Lower leg skin (tissue), 4 donors: ENCODE data around the gene SEMA3A. TPM values are rescaled to one million over a fixed set of nuclear protein-coding genes. Genes with fewer than 3 reads are reported as not detected.

Experiments
- DNase-seq, 2 donors: peaks; one replicate each; pipeline ENCODE4 v3.0.0-alpha.2; 2019; ENCODE audit warnings: low spot score in 2 of 2
- H3K4me3 ChIP-seq: fragments of 200-600 bp; sonication (generic); 2 replicates; pipeline ENCODE4 v1.5.1; 2017; ENCODE audit warnings: mild to moderate bottlenecking, low read depth; ENCODE audit not compliant: poor library complexity, severe bottlenecking
- CTCF ChIP-seq, 3 donors: fragments of 450-650 bp; IDR thresholded peaks; one replicate each; pipeline ENCODE4 v1.5.1; 2016; ENCODE audit warnings: antibody characterized with exemption in 3 of 3, mild to moderate bottlenecking in 3 of 3, moderate library complexity in 2 of 3
- POLR2A ChIP-seq, 2 donors: fragments of 450-650 bp; IDR thresholded peaks; one replicate each; pipeline ENCODE4 v1.6.1; 2016 to 2017; ENCODE audit warnings: antibody characterized with exemption in 2 of 2, mild to moderate bottlenecking in 1 of 2, moderate library complexity in 1 of 2
- WGBS, 2 donors: methylation state at CpG; one replicate each; pipeline ENCODE4 v1.1.5; 2018; 5-methylcytosine and 5-hydroxymethylcytosine counted together
- intact Hi-C: fragments of 100-400 bp; cut with DNase I; formaldehyde crosslinking; loops from one replicate; pipeline ENCODE4 v1.15.0; 2023; ENCODE audit warnings: low total_unique reads
- total RNA-seq, 4 donors: library from RNA; depleted of rRNA; stranded (reverse); fragments of >200 nt; gene quantifications; one replicate each; pipeline ENCODE4 v1.1.0, GENCODE V29; 2016

Gene SEMA3A
- total RNA-seq, 4 donors from 2014 or later: 0.19 to 1.6 (median 1.4) TPM

GRCh38 chr7:84025332-84025927, 169.2 kb downstream of the SEMA3A start:
- DNase-seq: no peak
- H3K4me3 ChIP-seq: no peak overlapping the region
- WGBS, 2 donors: 20 to 30% methylated on average over 3 of the region's 3 CpGs
- intact Hi-C loops: no loop called here
- no peak for TF ChIP-seq CTCF (IDR thresholded peaks at IDR 0.05)
- TF ChIP-seq POLR2A (IDR thresholded peaks at IDR 0.05): no peak

GRCh38 chr7:84022684-84023308, 171.8 kb downstream of the SEMA3A start:
- TF ChIP-seq CTCF (IDR thresholded peaks at IDR 0.05) (no peak), POLR2A (IDR thresholded peaks at IDR 0.05) (no peak)
- WGBS, 2 donors: 48 to 55% methylated on average over 5 of the region's 5 CpGs
- H3K4me3 ChIP-seq: no peak overlapping the region
- intact Hi-C loops: no loop called here
- DNase-seq: no peak

DNA sequence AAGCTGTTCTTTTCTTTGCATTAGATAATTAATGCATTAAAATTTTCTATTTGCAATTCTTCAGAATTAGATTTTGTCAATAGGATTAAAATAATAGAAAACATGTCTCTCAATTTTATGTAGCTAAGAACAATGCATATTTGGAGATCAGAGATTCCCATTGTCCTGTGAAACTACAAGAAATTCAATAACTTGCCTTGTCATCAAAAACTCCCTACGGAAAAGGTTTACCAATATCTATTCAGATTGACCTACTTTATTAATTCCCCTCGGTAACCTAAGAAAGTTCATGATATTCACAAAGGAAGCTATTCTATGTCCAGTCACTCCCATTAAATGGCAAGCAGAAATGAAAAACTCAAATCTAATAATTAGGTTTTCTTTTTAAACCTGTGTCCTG, 172.6 kb downstream of the SEMA3A start:
- DNase-seq: no peak
- intact Hi-C loops: no loop called here
- 90 to 96% methylated on average over 2 of the region's 2 CpGs for WGBS, 2 donors
- H3K4me3 ChIP-seq: no peak overlapping the region
- TF ChIP-seq POLR2A (IDR thresholded peaks at IDR 0.05) (no peak), CTCF (IDR thresholded peaks at IDR 0.05) (no peak)

DNA sequence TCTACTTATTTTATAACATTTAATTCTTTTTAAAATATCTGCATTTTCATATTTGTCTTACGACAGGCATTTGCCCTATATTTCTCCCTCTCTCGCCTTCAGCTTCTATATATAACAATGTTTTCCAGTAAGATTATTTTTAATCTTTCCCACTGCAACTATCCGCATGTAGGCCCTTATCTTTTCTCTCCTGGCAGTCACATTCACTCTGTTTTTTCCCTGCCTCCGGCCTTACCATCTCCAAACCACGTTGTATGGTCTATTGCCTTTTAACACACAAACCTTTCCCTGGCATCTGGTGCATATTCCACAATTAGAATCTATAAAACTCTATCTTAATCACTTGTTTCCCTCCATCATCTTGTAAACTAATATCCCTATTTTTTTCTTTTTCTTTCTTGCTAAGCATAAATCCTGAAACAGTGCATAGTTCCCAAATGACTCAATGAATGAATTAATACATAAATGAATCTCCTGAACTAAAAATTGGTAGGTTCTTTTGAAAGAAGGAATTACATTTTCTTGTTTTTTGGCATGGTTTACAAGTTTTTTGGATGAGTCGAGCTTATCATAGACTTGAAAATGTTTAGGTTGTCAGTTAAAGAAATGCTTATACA, 173.2 kb downstream of the SEMA3A start:
- intact Hi-C loops: no loop called here
- WGBS, 2 donors: 87 to 88% methylated on average over 6 of the region's 6 CpGs
- DNase-seq: no peak
- no peak overlapping the region for H3K4me3 ChIP-seq
- TF ChIP-seq CTCF (IDR thresholded peaks at IDR 0.05) (no peak), POLR2A (IDR thresholded peaks at IDR 0.05) (no peak)

GRCh38 chr7:84017651-84018050, 176.9 kb downstream of the SEMA3A start:
- no peak overlapping the region for H3K4me3 ChIP-seq
- intact Hi-C loops: no loop called here
- 40 to 47% methylated on average over 2 of the region's 2 CpGs for WGBS, 2 donors
- no peak for DNase-seq
- TF ChIP-seq POLR2A (IDR thresholded peaks at IDR 0.05) (no peak), CTCF (IDR thresholded peaks at IDR 0.05) (no peak)
